ENCODE measurements around the gene GBE1. TPM values are rescaled to one million over a fixed set of nuclear protein-coding genes. Genes with fewer than 3 reads are reported as not detected.

GBE1 gene
- 24.0 to 31.7 TPM (median 28.0 TPM) in 5 replicates for total RNA-seq (2022; extraction: Qiagen RNA extraction; ENCODE audit: low read depth)

GRCh38 chr3:81760924-81761903 lies at the start of gene GBE1:
Gene GBE1, minus strand, starts transcription at chr3:81761645. Its CDS starts 128 bp downstream, at chr3:81761517.

